ENCODE data around the gene RPL15.

The RPL15 gene

DNA sequence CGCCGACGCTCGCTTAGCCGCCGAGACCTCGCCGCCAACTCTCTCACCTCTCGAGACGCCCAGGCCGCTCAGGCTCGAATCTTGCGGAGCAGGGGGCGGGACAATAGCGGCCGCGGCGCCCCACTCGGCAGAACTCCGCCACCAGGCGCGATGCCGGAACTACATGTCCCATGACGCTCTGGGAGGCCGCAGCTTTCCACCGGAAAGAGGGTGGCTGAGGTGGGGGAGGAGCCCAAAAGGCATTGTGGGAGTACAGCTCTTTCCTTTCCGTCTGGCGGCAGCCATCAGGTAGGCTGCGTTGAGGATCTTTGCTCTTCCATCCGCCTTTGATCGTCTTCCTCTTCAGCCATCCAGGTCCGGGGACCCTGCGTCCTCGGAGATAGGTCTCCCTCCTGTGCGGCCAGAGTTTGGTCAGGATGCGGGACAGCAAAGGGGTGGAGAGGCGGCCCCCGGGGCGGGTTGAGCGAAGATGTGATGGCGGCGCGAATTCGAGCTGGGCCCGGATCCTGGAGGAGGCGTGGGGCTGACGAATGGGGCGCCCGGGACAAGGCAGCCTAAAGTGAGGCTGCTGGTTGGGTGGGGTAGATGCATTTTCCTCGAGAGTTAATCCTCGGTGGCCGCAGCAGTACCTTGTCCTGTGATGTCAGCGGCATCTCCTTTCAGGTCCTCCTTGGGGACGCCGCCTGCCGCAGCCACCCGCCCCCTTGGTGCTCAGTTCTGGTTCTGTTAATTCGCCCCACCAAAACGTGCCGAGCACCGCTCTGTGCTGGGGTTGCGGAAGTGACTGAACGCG, at the start of gene RPL15, which contains the start of gene NKIRAS1:
TSS of gene RPL15 (plus strand) at position 247 of the 793 bp plus-strand sequence. CDS start 728 bp downstream, outside the sequence.
TSS of gene NKIRAS1 (minus strand) at position 105 of the 793 bp plus-strand sequence. CDS start 6,086 bp downstream, outside the sequence.
- H2AFZ ChIP-seq (ENCODE audit: low read length) = peak within 1 kb of the TSS; percentile 89
- peaks cover 27% of the 10 kb centered on the region for H3K79me2 ChIP-seq (ENCODE audit: low read length)
- peaks cover 19% of the 10 kb centered on the region for H4K20me1 ChIP-seq (ENCODE audit: insufficient read depth, low read length)
- peak within 1 kb of the TSS; percentile 100 for H3K4me3 ChIP-seq (ENCODE audit: low read length)
- no peaks in the 10 kb centered on the region for H3K9me3 ChIP-seq (replicated peaks; ENCODE audit: insufficient read depth, low read length)
- H3K4me2 ChIP-seq (ENCODE audit: low read depth, low read length) = peak within 1 kb of the TSS; percentile 98
- peak; percentile 98 for DNase-seq
- H3K27me3 ChIP-seq (replicated peaks; ENCODE audit: insufficient read depth, low read length) = peaks cover 8% of the 10 kb centered on the region
- TF ChIP-seq, protein P1, sequence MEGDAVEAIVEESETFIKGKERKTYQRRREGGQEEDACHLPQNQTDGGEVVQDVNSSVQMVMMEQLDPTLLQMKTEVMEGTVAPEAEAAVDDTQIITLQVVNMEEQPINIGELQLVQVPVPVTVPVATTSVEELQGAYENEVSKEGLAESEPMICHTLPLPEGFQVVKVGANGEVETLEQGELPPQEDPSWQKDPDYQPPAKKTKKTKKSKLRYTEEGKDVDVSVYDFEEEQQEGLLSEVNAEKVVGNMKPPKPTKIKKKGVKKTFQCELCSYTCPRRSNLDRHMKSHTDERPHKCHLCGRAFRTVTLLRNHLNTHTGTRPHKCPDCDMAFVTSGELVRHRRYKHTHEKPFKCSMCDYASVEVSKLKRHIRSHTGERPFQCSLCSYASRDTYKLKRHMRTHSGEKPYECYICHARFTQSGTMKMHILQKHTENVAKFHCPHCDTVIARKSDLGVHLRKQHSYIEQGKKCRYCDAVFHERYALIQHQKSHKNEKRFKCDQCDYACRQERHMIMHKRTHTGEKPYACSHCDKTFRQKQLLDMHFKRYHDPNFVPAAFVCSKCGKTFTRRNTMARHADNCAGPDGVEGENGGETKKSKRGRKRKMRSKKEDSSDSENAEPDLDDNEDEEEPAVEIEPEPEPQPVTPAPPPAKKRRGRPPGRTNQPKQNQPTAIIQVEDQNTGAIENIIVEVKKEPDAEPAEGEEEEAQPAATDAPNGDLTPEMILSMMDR (IDR thresholded peaks at IDR 0.05; ENCODE audit: low read length) = peak; percentile 10; the same call in 1 of the 2 replicates
- TF ChIP-seq EZH2 (optimal IDR thresholded peaks at IDR 0.05; ENCODE audit: low read depth, low read length) = no peak
- peaks cover 36% of the 10 kb centered on the region for H3K4me1 ChIP-seq (ENCODE audit: low read length)
- peaks cover 14% of the 10 kb centered on the region; the same call in 1 of the 2 replicates for H3K36me3 ChIP-seq (replicated peaks; ENCODE audit: insufficient read depth, low read length)
- peaks cover 49% of the 10 kb centered on the region for H3F3A ChIP-seq (ENCODE audit: insufficient read depth, low read length)
- H3K9me2 ChIP-seq (replicated peaks; ENCODE audit: insufficient read depth, low read length) = no peaks in the 10 kb centered on the region
- peak within 1 kb of the TSS; percentile 97 for H3K9ac ChIP-seq (ENCODE audit: low read length)
- H3K27ac ChIP-seq (ENCODE audit: low read length) = peak within 1 kb of the TSS; percentile 64

DNA sequence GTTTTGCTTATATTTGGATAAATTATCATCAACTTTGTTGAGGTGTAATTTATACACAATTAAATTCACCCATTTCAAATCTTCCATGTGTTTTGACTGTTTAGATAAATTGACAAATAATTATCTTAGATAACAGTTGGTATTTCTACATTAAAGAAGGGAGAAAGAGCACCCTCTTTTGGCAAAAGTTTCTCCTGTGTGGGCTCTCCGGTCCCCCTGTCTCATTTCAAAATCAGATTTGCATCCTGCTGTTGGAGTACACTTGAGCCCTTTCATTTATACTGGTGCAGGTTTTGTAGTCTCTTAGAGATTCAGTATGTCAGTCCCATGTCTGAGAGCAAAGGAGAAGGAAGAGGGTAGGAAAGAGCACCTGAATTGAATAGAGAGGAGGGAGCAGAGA, 49.5 kb upstream of the RPL15 start:
- H3K79me2 ChIP-seq (ENCODE audit: low read length) = peaks cover 84% of the 10 kb centered on the region
- peaks cover 31% of the 10 kb centered on the region for H4K20me1 ChIP-seq (ENCODE audit: insufficient read depth, low read length)
- H3F3A ChIP-seq (ENCODE audit: insufficient read depth, low read length) = no peaks in the 10 kb centered on the region
- H3K4me2 ChIP-seq (ENCODE audit: low read depth, low read length) = no peak overlapping the region
- TF ChIP-seq, protein P1 (IDR thresholded peaks at IDR 0.05; ENCODE audit: low read length) = no peak
- TF ChIP-seq EZH2 (optimal IDR thresholded peaks at IDR 0.05; ENCODE audit: low read depth, low read length) = no peak
- no peak for TF ChIP-seq EZH2phosphoT487 (IDR thresholded peaks at IDR 0.05; ENCODE audit: low read length)
- no peak overlapping the region for H3K27ac ChIP-seq (ENCODE audit: low read length)
- DNase-seq = no peak
- no peak overlapping the region for H3K9ac ChIP-seq (ENCODE audit: low read length)
- no peaks in the 10 kb centered on the region for H3K9me2 ChIP-seq (replicated peaks; ENCODE audit: insufficient read depth, low read length)
- H2AFZ ChIP-seq (ENCODE audit: low read length) = no peak overlapping the region
- H3K4me1 ChIP-seq (ENCODE audit: low read length) = no peaks in the 10 kb centered on the region
- no peaks in the 10 kb centered on the region for H3K27me3 ChIP-seq (replicated peaks; ENCODE audit: insufficient read depth, low read length)
- no peaks in the 10 kb centered on the region for H3K9me3 ChIP-seq (replicated peaks; ENCODE audit: insufficient read depth, low read length)
- H3K36me3 ChIP-seq (replicated peaks; ENCODE audit: insufficient read depth, low read length) = peaks cover 4% of the 10 kb centered on the region; the same call in 1 of the 2 replicates
- no peak overlapping the region for H3K4me3 ChIP-seq (ENCODE audit: low read length)

DNA sequence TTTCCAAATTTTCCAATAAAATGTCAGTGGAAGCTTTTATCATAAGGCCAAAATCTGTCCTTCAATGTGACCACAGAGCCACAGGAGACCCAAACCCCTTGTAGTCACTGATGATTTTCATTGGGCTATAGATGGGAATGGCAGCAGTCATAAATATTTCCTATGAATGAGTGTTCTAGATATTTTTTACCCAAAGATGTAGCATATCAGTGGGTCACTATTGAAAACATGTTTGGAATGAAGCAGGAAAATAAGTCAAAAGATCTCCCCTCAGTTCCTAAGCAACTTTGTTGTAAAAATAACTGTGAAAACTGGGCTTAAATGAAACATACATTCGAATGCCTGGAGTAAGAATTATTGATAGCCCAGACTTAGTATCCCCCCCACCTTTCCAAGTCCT, 49.1 kb upstream of the RPL15 start:
- Histone ChIP-seq H3F3A (ENCODE audit: insufficient read depth, low read length) (no peaks in the 10 kb centered on the region), H3K9ac (ENCODE audit: low read length) (no peak overlapping the region), H3K36me3 (replicated peaks; ENCODE audit: insufficient read depth, low read length) (peaks cover 4% of the 10 kb centered on the region; the same call in 1 of the 2 replicates), H3K27ac (ENCODE audit: low read length) (no peak overlapping the region), H3K9me2 (replicated peaks; ENCODE audit: insufficient read depth, low read length) (no peaks in the 10 kb centered on the region), H3K79me2 (ENCODE audit: low read length) (peaks cover 81% of the 10 kb centered on the region), H3K4me1 (ENCODE audit: low read length) (no peaks in the 10 kb centered on the region), H3K4me3 (ENCODE audit: low read length) (no peak overlapping the region), H3K4me2 (ENCODE audit: low read depth, low read length) (no peak overlapping the region), H4K20me1 (ENCODE audit: insufficient read depth, low read length) (peaks cover 30% of the 10 kb centered on the region), H3K27me3 (replicated peaks; ENCODE audit: insufficient read depth, low read length) (no peaks in the 10 kb centered on the region), H3K9me3 (replicated peaks; ENCODE audit: insufficient read depth, low read length) (no peaks in the 10 kb centered on the region), H2AFZ (ENCODE audit: low read length) (no peak overlapping the region)
- TF ChIP-seq, protein P1 (IDR thresholded peaks at IDR 0.05; ENCODE audit: low read length) = no peak
- DNase-seq = no peak
